Kidney (tissue), 14 donors: ENCODE results near the gene ANKRD12. TPM values are rescaled to one million over a fixed set of nuclear protein-coding genes. Genes with fewer than 3 reads are reported as not detected.

Experiments used
- DNase-seq, 5 donors: peaks; one replicate each; pipeline ENCODE4 v3.0.0-alpha.2; 2013 to 2020
- FAIRE-seq: peaks from 2 replicates; lab custom pipeline; 2012; peaks lifted over from hg19 to GRCh38; lab: Jason Lieb, UNC
- H3K27ac ChIP-seq, 2 donors: one replicate each; pipeline ENCODE4 v1.7.0; 2013; ENCODE audit warnings: low read depth in 2 of 2, low read length in 2 of 2, inconsistent platforms in 1 of 2
- H3K27me3 ChIP-seq: one replicate; pipeline ENCODE4 v1.7.1; 2013; ENCODE audit warnings: low read length, inconsistent platforms; ENCODE audit not compliant: control insufficient read depth, insufficient read depth
- H3K36me3 ChIP-seq, 3 donors: one replicate each; pipeline versions ENCODE4 v1.7.0 to v1.7.1; 2013; ENCODE audit warnings: low read length in 3 of 3, control low read depth in 1 of 3, inconsistent platforms in 1 of 3; ENCODE audit not compliant: insufficient read depth in 3 of 3, control insufficient read depth in 2 of 3
- H3K4me1 ChIP-seq, 3 donors: one replicate each; pipeline versions ENCODE4 v1.7.0 to v1.7.1; 2013; ENCODE audit warnings: low read length in 3 of 3, inconsistent platforms in 1 of 3, low read depth in 1 of 3; ENCODE audit not compliant: control insufficient read depth in 2 of 3, insufficient read depth in 2 of 3
- H3K4me3 ChIP-seq, 3 donors: one replicate each; pipeline versions ENCODE4 v1.7.0 to v1.8.1; 2013; ENCODE audit warnings: low read length in 3 of 3, control low read depth in 1 of 3, inconsistent platforms in 1 of 3
- H3K9ac ChIP-seq, 3 donors: one replicate each; pipeline versions ENCODE4 v1.7.0 to v1.7.1; 2013; ENCODE audit warnings: low read length in 3 of 3, control low read depth in 1 of 3, inconsistent platforms in 1 of 3
- H3K9me3 ChIP-seq, 3 donors: one replicate each; pipeline versions ENCODE4 v1.7.0 to v1.7.1; 2013; ENCODE audit warnings: low read length in 3 of 3, control low read depth in 1 of 3, inconsistent platforms in 1 of 3; ENCODE audit not compliant: control insufficient read depth in 2 of 3, insufficient read depth in 1 of 3
- intact Hi-C: fragments of 100-400 bp; cut with DNase I; formaldehyde crosslinking; loops from one replicate; pipeline ENCODE4 v1.11.1; 2022
- polyA plus RNA-seq: library from polyadenylated mRNA; stranded (reverse); fragments of 350-450 nt; fragmentation: Illumina TruSeq; extraction: RNeasy Lipid Tissue Mini Kit (QIAGEN cat#74804); gene quantifications from one replicate; pipeline ENCODE4 v1.2.3, GENCODE V29; 2014; ENCODE audit warnings: low read depth, low replicate concordance; ENCODE audit not compliant: insufficient read depth
- total RNA-seq: library from RNA; stranded (reverse); fragmentation: NEBNext Ultra II Directional; extraction: Animal tissue kit (Norgen Biotek cat#: 25700); gene quantifications from one replicate; pipeline ENCODE4 v1.2.1, GENCODE V29; 2021
- TF ChIP-seq, protein P1 (sequence below): IDR thresholded peaks from 3 replicates; pipeline ENCODE4 v1.5.1; 2012; ENCODE audit warnings: mild to moderate bottlenecking, moderate library complexity, borderline replicate concordance; ENCODE audit not compliant: insufficient read depth; ENCODE audit errors: extremely low read depth
- donor health status: control.
- donor health status: control.
- donor health status: control.
- donor health status: control.
- donor health status: control.
- donor health status: DM: yes; HTN: yes; CAD: no.
- donor health status: Normal renal cell carcinoma (clear cell type).

Gene ANKRD12
- total and polyA plus RNA-seq, 2 donors from 2014 or later = 3.9 to 81.8 TPM

DNA sequence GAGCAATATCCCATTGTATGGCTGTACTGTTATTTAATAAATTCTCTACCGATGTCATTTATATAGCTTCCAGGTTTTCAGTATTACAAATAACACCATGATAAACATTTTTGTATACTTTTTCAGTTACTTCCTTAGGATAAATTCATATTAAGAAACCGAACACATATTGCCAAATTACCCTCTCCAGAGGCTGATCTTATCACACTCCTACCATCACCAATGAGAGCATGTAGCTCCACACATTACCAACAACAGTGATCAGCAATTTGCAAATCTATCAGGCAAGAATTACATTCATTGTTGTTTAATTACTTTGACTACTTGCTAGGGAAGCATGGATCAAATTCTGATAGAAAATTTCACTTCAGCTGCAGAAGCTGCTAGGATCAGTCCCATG lies 39.9 kb upstream of the ANKRD12 start:
- FAIRE-seq (no peak), DNase-seq (no peak)
- Histone ChIP-seq H3K4me3 (no peak overlapping the region), H3K27ac (no peak overlapping the region), H3K9me3 (no peaks in the 10 kb centered on the region), H3K27me3 (no peaks in the 10 kb centered on the region), H3K4me1 (peaks cover 0 to 5% (median 0%) of the 10 kb centered on the region in 3 donors), H3K9ac (no peak overlapping the region), H3K36me3 (no peaks in the 10 kb centered on the region)
- TF ChIP-seq, protein P1, sequence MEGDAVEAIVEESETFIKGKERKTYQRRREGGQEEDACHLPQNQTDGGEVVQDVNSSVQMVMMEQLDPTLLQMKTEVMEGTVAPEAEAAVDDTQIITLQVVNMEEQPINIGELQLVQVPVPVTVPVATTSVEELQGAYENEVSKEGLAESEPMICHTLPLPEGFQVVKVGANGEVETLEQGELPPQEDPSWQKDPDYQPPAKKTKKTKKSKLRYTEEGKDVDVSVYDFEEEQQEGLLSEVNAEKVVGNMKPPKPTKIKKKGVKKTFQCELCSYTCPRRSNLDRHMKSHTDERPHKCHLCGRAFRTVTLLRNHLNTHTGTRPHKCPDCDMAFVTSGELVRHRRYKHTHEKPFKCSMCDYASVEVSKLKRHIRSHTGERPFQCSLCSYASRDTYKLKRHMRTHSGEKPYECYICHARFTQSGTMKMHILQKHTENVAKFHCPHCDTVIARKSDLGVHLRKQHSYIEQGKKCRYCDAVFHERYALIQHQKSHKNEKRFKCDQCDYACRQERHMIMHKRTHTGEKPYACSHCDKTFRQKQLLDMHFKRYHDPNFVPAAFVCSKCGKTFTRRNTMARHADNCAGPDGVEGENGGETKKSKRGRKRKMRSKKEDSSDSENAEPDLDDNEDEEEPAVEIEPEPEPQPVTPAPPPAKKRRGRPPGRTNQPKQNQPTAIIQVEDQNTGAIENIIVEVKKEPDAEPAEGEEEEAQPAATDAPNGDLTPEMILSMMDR = no peak
- intact Hi-C loops = no loop called here

DNA sequence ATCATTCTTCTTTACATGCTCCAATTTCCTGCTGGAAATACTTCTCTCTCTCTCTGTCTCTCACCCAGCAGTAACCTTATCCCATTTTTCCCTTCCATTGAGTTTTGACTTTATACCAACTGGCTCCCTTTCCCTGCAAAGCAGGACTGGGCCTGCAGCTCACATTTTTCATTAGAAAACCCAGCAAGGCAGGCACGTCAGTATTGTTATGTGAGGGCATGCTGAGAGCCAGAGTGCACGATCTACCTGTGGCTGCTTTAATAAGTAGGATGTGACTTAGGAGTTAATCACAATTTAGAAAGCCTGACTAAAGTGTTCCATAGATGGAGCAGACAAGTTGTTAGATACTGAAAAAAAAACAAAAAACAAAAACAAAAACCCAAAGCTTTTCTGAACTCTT lies 39.2 kb upstream of the ANKRD12 start:
- no peak overlapping the region for H3K4me3 ChIP-seq
- H3K27ac ChIP-seq = no peak overlapping the region
- peaks cover 0 to 5% (median 0%) of the 10 kb centered on the region in 3 donors for H3K4me1 ChIP-seq
- no peak overlapping the region for H3K9ac ChIP-seq
- FAIRE-seq (no peak), DNase-seq (no peak)
- intact Hi-C loops = no loop called here
- H3K36me3 ChIP-seq = no peaks in the 10 kb centered on the region
- TF ChIP-seq, protein P1 = no peak
- no peaks in the 10 kb centered on the region for H3K9me3 ChIP-seq
- no peaks in the 10 kb centered on the region for H3K27me3 ChIP-seq

GRCh38 chr18:9100796-9101195 lies 35.8 kb upstream of the ANKRD12 start:
- Histone ChIP-seq H3K4me3 (no peak overlapping the region), H3K27ac (no peak overlapping the region), H3K36me3 (no peaks in the 10 kb centered on the region), H3K9me3 (no peaks in the 10 kb centered on the region), H3K4me1 (peaks cover 0 to 13% (median 10%) of the 10 kb centered on the region in 3 donors), H3K9ac (no peak overlapping the region), H3K27me3 (no peaks in the 10 kb centered on the region)
- FAIRE-seq (no peak), DNase-seq (no peak)
- intact Hi-C loops = no loop called here
- TF ChIP-seq, protein P1 = no peak
